MM.1S (cell line): ENCODE measurements around the gene SERPINB1.

Source experiments
- DNase-seq: peaks from one replicate; pipeline ENCODE4 v3.0.0-alpha.2; 2015
- H2AFZ ChIP-seq: fragments of 300-600 bp; sonication (generic); 2 replicates; pipeline ENCODE4 v1.6.0; 2016; ENCODE audit warnings: antibody characterized with exemption, low read length
- H3F3A ChIP-seq: fragments of 300-600 bp; sonication (generic); 2 replicates; pipeline ENCODE4 v1.6.1; 2016; ENCODE audit warnings: mild to moderate bottlenecking, antibody characterized with exemption, low read length, moderate library complexity, mixed read lengths; ENCODE audit not compliant: insufficient read depth
- H3K27ac ChIP-seq: fragments of 300-600 bp; sonication (generic); 2 replicates; pipeline ENCODE4 v1.5.1; 2016; ENCODE audit warnings: mild to moderate bottlenecking, low read length
- H3K27me3 ChIP-seq: fragments of 300-600 bp; sonication (generic); replicated peaks from 2 replicates; pipeline ENCODE4 v1.6.0; 2016; ENCODE audit warnings: low read length; ENCODE audit not compliant: insufficient read depth
- H3K36me3 ChIP-seq: fragments of 300-600 bp; sonication (generic); replicated peaks from 2 replicates; pipeline ENCODE4 v1.6.1; 2016; ENCODE audit warnings: mild to moderate bottlenecking, low read length, mixed read lengths; ENCODE audit not compliant: insufficient read depth
- H3K4me1 ChIP-seq: fragments of 300-600 bp; sonication (generic); 2 replicates; pipeline ENCODE4 v1.6.1; 2016; ENCODE audit warnings: low read length, mixed read lengths
- H3K4me2 ChIP-seq: fragments of 300-600 bp; sonication (generic); 2 replicates; pipeline ENCODE4 v1.6.0; 2016; ENCODE audit warnings: low read depth, low read length
- H3K4me3 ChIP-seq: fragments of 300-600 bp; sonication (generic); 2 replicates; pipeline ENCODE4 v1.5.1; 2016; ENCODE audit warnings: low read length, mixed read lengths
- H3K79me2 ChIP-seq: fragments of 300-600 bp; sonication (generic); 2 replicates; pipeline ENCODE4 v1.6.1; 2016; ENCODE audit warnings: mixed run types, low read length, mixed read lengths
- H3K9ac ChIP-seq: fragments of 300-600 bp; sonication (generic); 2 replicates; pipeline ENCODE4 v1.6.1; 2016; ENCODE audit warnings: low read length, mixed read lengths
- H3K9me2 ChIP-seq: fragments of 300-600 bp; sonication (generic); replicated peaks from 2 replicates; pipeline ENCODE4 v1.6.1; 2016; ENCODE audit warnings: mild to moderate bottlenecking, low read length, mixed read lengths; ENCODE audit not compliant: insufficient read depth
- H3K9me3 ChIP-seq: fragments of 300-600 bp; sonication (generic); replicated peaks from 2 replicates; pipeline ENCODE4 v1.6.1; 2016; ENCODE audit warnings: mild to moderate bottlenecking, low read length, mixed read lengths; ENCODE audit not compliant: insufficient read depth
- H4K20me1 ChIP-seq: fragments of 300-600 bp; sonication (generic); 2 replicates; pipeline ENCODE4 v1.6.1; 2016; ENCODE audit warnings: mild to moderate bottlenecking, low read length, moderate library complexity, mixed read lengths; ENCODE audit not compliant: insufficient read depth
- EZH2 ChIP-seq: fragments of 300-600 bp; sonication (generic); optimal IDR thresholded peaks from 2 replicates; pipeline ENCODE3; 2017; ENCODE audit warnings: low read depth, mild to moderate bottlenecking, antibody characterized with exemption, low read length, mixed read lengths
- EZH2phosphoT487 ChIP-seq: fragments of 300-600 bp; sonication (generic); IDR thresholded peaks from 2 replicates; pipeline ENCODE4 v1.6.1; 2018; ENCODE audit warnings: antibody characterized with exemption, low read length
- TF ChIP-seq, protein P1 (sequence below): fragments of 300-600 bp; sonication (generic); IDR thresholded peaks from 2 replicates; pipeline ENCODE4 v1.5.1; 2016; ENCODE audit warnings: antibody characterized with exemption, low read length, mixed read lengths

Gene SERPINB1

DNA sequence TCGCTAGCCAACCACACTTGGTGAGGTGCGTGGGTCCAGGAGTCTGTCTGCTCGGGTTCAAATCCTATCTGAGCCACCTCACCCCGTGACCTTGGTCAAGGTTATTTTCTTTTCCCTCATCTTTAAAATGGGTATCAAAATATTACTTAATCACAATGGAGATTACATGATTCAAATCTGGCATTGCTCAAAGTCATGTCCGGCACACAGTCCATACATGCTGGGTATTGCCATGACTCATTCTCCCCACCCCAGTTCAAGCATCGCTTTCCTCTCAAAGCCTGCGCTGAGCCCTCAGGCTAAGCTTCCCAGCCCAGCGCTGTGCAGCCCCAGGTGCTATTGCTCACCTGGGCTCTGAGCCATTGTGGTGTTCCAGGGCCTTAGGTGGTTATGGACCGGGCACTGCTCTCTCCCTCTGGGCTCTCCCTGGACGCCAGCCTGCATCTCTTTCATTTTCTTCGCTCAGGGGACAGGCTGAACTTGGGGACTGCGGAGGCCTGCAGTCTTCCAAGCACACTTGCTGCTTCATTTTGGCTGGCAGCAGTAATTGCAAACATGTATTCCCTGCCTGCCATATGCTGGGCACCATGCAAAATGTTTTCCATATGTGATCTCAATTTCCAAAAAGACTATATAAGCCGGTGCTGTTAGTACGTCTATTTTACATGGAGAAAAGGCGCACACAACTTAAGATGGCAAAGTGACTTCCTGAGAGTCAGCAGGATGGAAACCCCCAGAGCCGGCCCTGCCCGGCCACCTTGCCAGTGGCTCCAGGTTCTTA is 49.1 kb downstream of the SERPINB1 start:
- Histone ChIP-seq H3F3A (no peaks in the 10 kb centered on the region), H3K36me3 (no peaks in the 10 kb centered on the region), H2AFZ (no peak overlapping the region), H4K20me1 (no peaks in the 10 kb centered on the region), H3K79me2 (no peaks in the 10 kb centered on the region), H3K9ac (no peak overlapping the region), H3K27me3 (no peaks in the 10 kb centered on the region), H3K9me3 (no peaks in the 10 kb centered on the region), H3K4me1 (no peaks in the 10 kb centered on the region), H3K4me2 (no peak overlapping the region), H3K9me2 (no peaks in the 10 kb centered on the region), H3K27ac (no peak overlapping the region), H3K4me3 (no peak overlapping the region)
- TF ChIP-seq, protein P1, sequence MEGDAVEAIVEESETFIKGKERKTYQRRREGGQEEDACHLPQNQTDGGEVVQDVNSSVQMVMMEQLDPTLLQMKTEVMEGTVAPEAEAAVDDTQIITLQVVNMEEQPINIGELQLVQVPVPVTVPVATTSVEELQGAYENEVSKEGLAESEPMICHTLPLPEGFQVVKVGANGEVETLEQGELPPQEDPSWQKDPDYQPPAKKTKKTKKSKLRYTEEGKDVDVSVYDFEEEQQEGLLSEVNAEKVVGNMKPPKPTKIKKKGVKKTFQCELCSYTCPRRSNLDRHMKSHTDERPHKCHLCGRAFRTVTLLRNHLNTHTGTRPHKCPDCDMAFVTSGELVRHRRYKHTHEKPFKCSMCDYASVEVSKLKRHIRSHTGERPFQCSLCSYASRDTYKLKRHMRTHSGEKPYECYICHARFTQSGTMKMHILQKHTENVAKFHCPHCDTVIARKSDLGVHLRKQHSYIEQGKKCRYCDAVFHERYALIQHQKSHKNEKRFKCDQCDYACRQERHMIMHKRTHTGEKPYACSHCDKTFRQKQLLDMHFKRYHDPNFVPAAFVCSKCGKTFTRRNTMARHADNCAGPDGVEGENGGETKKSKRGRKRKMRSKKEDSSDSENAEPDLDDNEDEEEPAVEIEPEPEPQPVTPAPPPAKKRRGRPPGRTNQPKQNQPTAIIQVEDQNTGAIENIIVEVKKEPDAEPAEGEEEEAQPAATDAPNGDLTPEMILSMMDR: no peak
- TF ChIP-seq EZH2phosphoT487 (no peak), EZH2 (no peak)
- no peak for DNase-seq

DNA sequence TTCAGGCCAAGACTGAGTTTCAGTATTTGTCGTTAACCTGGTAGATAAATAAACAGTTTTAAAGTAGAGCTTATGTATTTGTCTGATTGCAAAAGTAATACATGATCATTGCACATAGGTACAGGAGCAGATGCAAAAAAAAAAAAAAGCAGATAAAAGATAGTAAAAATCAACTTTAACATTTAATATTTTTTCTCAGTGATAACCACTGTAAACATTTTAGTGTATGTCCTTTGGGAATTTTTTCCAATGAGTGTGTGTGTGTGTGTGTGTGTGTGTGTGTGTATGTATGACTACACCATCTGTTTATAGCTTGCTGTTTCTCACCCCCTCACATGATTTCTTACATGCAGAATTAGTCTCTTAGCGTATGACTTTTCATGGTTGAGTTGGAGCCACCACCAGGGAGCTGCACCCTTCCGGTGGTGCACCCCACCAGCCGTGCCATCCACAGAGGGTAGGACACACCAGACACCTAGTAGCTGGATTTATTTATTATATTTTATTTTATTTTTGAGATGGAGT is 50.2 kb downstream of the SERPINB1 start:
- Histone ChIP-seq H4K20me1 (no peaks in the 10 kb centered on the region), H3K27ac (no peak overlapping the region), H3K79me2 (no peaks in the 10 kb centered on the region), H3K9ac (no peak overlapping the region), H3F3A (no peaks in the 10 kb centered on the region), H3K9me2 (no peaks in the 10 kb centered on the region), H3K36me3 (no peaks in the 10 kb centered on the region), H3K27me3 (no peaks in the 10 kb centered on the region), H3K4me2 (no peak overlapping the region), H2AFZ (no peak overlapping the region), H3K4me3 (no peak overlapping the region), H3K4me1 (no peaks in the 10 kb centered on the region), H3K9me3 (no peaks in the 10 kb centered on the region)
- TF ChIP-seq EZH2phosphoT487: no peak
- TF ChIP-seq EZH2: no peak
- TF ChIP-seq, protein P1: no peak
- no peak for DNase-seq

DNA sequence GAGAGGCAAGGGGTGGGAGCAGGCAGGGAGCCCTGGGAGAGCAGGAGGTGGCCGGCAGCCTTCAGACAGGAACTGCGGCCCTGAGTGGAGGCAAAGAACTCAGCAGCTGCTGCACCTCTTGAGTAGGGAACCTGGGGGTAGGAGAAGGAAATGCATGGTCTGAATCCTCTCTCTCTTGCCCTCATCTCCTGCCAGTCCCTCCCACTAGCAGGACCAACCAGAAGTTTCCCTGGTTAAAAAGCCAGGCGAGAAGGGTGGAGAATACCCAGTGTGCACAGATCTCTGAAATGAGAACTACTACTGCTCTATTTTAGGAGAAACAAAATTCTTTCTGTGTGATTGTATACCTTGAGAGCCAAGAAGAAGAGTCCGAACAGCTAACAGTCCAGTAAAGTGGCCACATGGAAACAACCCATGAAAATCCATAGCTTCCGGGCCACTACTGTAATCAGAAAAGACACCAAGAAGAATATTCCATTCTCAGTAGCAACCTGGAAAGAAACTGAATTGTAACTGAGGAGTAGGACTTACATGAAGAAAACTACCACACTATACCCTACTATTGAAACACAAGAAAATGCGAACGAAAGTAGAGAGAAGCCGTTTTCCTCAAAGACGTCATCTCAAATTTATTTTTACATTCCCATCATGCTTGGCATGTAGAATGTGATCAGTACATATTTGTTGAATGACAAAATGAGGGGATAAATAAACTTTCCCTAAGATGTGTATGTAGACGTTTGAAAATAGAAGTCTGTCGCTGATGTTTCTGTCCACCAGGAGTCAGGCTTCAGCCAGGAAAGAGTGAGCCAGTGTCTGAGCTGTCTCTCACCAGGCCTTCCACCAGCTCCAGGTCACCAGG is 50.8 kb downstream of the SERPINB1 start:
- no peaks in the 10 kb centered on the region for H3K79me2 ChIP-seq
- no peaks in the 10 kb centered on the region for H3K36me3 ChIP-seq
- no peaks in the 10 kb centered on the region for H3K4me1 ChIP-seq
- no peaks in the 10 kb centered on the region for H3K9me3 ChIP-seq
- H3F3A ChIP-seq: no peaks in the 10 kb centered on the region
- H3K27ac ChIP-seq: no peak overlapping the region
- H4K20me1 ChIP-seq: no peaks in the 10 kb centered on the region
- no peak for TF ChIP-seq EZH2
- TF ChIP-seq, protein P1: peak; percentile 77
- no peak overlapping the region for H2AFZ ChIP-seq
- H3K9ac ChIP-seq: no peak overlapping the region
- H3K9me2 ChIP-seq: no peaks in the 10 kb centered on the region
- H3K4me3 ChIP-seq: no peak overlapping the region
- no peaks in the 10 kb centered on the region for H3K27me3 ChIP-seq
- DNase-seq: peak; percentile 65
- H3K4me2 ChIP-seq: no peak overlapping the region
